ENCODE data around the gene COG8. TPM values are rescaled to one million over a fixed set of nuclear protein-coding genes. Genes with fewer than 3 reads are reported as not detected.

Gene COG8
- total RNA-seq, 1 donor from 2014 or later = 32.3 TPM

DNA sequence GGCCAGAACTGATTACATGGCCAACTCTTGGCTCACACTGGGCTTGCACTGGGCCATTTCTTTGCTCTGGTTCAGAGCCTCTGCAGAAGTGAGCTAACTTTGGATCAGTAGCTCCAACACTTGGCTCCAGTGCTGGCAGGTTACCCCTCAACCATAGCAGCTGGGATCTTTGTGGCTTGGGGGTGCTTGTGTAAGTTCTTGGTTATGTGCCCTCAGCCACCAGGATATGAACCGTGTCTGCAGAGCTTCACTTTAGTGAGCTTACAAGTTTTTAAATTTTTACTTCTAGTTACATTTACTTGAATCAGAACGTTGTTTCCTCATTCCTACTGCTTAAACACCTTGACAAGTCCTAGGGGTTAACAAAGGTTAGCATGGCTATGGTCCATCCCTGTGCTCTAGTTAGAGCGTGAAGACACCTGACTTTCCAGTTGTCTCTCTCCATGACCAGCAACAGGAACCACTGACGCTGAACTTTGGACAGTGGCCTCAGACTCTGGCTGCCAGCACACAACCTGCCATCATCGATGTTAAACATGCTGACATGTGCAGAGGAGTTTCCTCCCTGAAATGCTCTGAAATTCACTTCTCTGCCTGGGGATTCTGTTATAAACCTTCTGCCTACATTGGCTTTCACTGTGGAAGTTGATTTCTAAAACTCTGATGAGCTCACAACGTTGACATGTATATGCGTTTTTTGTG, 13.0 kb downstream of the COG8 start:
- no peaks in the 10 kb centered on the region for H3K27me3 ChIP-seq
- TF ChIP-seq, protein P1, sequence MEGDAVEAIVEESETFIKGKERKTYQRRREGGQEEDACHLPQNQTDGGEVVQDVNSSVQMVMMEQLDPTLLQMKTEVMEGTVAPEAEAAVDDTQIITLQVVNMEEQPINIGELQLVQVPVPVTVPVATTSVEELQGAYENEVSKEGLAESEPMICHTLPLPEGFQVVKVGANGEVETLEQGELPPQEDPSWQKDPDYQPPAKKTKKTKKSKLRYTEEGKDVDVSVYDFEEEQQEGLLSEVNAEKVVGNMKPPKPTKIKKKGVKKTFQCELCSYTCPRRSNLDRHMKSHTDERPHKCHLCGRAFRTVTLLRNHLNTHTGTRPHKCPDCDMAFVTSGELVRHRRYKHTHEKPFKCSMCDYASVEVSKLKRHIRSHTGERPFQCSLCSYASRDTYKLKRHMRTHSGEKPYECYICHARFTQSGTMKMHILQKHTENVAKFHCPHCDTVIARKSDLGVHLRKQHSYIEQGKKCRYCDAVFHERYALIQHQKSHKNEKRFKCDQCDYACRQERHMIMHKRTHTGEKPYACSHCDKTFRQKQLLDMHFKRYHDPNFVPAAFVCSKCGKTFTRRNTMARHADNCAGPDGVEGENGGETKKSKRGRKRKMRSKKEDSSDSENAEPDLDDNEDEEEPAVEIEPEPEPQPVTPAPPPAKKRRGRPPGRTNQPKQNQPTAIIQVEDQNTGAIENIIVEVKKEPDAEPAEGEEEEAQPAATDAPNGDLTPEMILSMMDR (IDR thresholded peaks at IDR 0.05) = no peak
- intact Hi-C loops (cut with DNase I) = no loop called here
- H3K36me3 ChIP-seq = peaks cover 69% of the 10 kb centered on the region
- peaks cover 33% of the 10 kb centered on the region for H3K4me1 ChIP-seq
- DNase-seq (no peak), ATAC-seq (no peak)
- H3K4me3 ChIP-seq = no peak overlapping the region
- no peaks in the 10 kb centered on the region for H3K9me3 ChIP-seq
- H3K27ac ChIP-seq = no peak overlapping the region

DNA sequence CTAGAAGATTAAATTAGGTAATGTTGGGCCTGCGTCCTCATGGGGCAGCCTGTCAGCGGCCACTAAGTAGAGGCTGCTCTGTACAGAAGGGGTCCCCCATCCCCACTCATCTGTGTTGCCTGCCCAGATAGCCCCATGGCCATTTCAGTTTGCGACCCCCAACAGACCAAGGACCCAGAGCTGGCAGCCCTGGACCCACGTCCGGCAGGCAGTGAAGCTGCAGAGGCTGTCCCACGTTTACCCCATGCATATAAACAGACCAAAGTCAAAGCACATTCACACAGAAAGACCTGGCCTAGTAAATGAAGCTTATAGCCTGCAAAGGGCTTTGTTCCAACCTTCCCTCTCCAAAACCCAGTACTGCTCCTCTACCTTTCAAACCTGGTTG, 13.6 kb downstream of the COG8 start:
- peaks cover 75% of the 10 kb centered on the region for H3K36me3 ChIP-seq
- intact Hi-C loops (cut with DNase I) = no loop called here
- H3K4me3 ChIP-seq = no peak overlapping the region
- ATAC-seq (no peak), DNase-seq (no peak)
- H3K9me3 ChIP-seq = no peaks in the 10 kb centered on the region
- H3K4me1 ChIP-seq = peaks cover 33% of the 10 kb centered on the region
- H3K27ac ChIP-seq = no peak overlapping the region
- TF ChIP-seq, protein P1 (IDR thresholded peaks at IDR 0.05) = no peak
- H3K27me3 ChIP-seq = no peaks in the 10 kb centered on the region

DNA sequence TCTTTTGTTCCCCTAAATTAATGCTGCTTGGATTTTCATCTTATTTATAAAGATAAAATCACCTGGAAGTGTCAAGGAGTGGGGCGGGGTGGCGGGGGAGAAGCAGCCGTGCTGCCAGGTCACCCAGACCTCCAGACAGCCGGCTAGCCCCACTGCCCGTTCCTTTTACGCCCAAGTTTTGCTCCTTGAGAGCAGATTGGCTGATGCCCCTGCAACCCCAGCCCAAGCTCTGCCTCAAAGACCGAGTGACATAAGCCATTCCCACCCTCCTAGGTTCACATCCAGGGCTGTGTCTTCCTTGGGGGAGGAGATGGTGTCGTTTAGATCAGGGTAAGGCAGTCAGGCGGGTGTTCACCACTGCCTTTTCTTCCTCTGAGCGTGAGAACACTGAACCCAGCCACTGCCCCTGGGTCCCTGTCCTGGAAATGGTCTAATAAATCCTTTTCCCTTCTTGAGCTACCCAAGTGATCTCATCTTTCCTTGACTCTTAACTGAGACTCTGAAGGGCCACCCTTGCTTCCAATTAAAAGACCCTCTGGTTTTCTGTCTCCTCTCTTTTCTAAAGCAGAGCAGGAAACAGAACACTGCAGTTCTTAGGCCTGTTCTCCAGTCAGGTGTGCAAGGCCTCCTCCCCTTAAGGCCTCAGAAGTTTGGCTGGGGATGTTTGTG, 14.6 kb downstream of the COG8 start:
- TF ChIP-seq, protein P1 (IDR thresholded peaks at IDR 0.05) = no peak
- Histone ChIP-seq H3K27ac (no peak overlapping the region), H3K36me3 (peaks cover 85% of the 10 kb centered on the region), H3K9me3 (no peaks in the 10 kb centered on the region), H3K4me3 (no peak overlapping the region), H3K4me1 (peaks cover 33% of the 10 kb centered on the region), H3K27me3 (no peaks in the 10 kb centered on the region)
- ATAC-seq (no peak), DNase-seq (no peak)
- intact Hi-C loops (cut with DNase I) = no loop called here

DNA sequence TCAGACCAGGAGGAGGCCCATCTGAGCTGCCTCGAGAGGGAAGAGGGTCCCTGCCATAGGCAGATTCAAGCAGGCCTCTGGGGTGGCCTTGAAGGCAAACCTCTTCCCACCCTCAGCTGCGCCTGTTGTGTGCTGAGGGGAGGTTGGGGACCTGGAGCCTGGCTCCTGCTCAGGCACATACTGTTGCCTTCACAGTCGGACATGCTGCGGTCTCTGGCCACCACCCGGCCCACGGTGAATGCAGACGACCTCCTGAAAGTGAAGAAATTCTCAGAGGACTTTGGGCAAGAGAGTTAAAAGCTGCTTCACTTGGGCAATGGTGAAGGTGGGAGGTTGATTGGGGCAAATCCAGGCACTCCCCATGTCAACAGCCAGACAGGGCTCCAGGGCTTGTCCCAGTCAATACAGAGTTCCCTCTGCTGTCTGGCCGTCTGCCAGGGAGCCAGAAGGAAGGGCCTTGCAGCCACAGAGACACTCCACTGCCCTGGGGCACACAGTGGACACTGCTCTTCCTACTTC, 15.3 kb downstream of the COG8 start:
- Histone ChIP-seq H3K27me3 (no peaks in the 10 kb centered on the region), H3K4me3 (no peak overlapping the region), H3K36me3 (peaks cover 92% of the 10 kb centered on the region), H3K9me3 (no peaks in the 10 kb centered on the region), H3K27ac (no peak overlapping the region), H3K4me1 (peaks cover 27% of the 10 kb centered on the region)
- ATAC-seq = peak; percentile 82
- DNase-seq = peak; percentile 80
- intact Hi-C loops (cut with DNase I) = no loop called here
- TF ChIP-seq, protein P1 (IDR thresholded peaks at IDR 0.05) = no peak

DNA sequence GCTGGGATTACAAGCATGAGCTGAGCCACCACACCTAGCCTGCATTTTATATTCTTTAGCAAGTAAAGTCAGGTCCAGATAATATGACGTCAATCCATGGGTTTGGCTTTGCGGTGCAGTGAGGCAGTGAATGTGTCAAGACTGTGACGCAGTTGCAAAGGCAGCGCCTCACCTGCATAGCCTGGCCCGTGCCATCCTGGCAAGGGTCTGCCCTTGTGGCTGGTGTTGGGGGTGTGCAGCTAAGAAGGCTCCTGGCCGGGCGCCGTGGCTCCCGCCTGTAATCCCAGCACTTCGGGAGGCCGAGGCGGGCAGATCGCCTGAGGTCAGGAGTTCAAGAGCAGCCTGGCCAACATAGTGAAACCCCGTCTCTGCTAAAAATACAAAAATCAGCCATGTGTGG, 15.9 kb downstream of the COG8 start:
- no peak overlapping the region for H3K4me3 ChIP-seq
- peaks cover 94% of the 10 kb centered on the region for H3K36me3 ChIP-seq
- DNase-seq = no peak
- peaks cover 21% of the 10 kb centered on the region for H3K4me1 ChIP-seq
- H3K9me3 ChIP-seq = no peaks in the 10 kb centered on the region
- TF ChIP-seq, protein P1 (IDR thresholded peaks at IDR 0.05) = no peak
- H3K27me3 ChIP-seq = no peaks in the 10 kb centered on the region
- no peak overlapping the region for H3K27ac ChIP-seq
- intact Hi-C loops (cut with DNase I) = no loop called here
- ATAC-seq = no peak
